ENCODE measurements around the gene SAMD1.

- TF ChIP-seq CTCF (IDR thresholded peaks at IDR 0.05 in 8 of 11, conservative IDR thresholded peaks at IDR 0.05 in 3 of 11) (peak; percentile 56 to 86 (median 75)), POLR2AphosphoS5 (IDR thresholded peaks at IDR 0.05) (peak; percentile 42 to 54 (median 53))
Observed at GRCh38 chr19:14114854-14115253, 24.3 kb upstream of the SAMD1 start.
